K562 (cell line): ENCODE data around the gene BMP10. TPM values are rescaled to one million over a fixed set of nuclear protein-coding genes. Genes with fewer than 3 reads are reported as not detected.
A peak's percentile ranks its signal among the peaks of the same experiment; 100 is the strongest.

Experiments
- ARNT ChIP-seq, 2 experiments: fragments of 450-650 bp; IDR thresholded peaks; 2 replicates each; pipeline ENCODE4 v1.6.1; 2016; ENCODE audit warnings: mild to moderate bottlenecking in 1 of 2
- CTBP1 ChIP-seq: fragments of 450-650 bp; IDR thresholded peaks from 2 replicates; pipeline ENCODE4 v1.6.1; 2016; ENCODE audit warnings: borderline replicate concordance
- ILK ChIP-seq: fragments of 450-650 bp; IDR thresholded peaks from 2 replicates; pipeline ENCODE4 v1.6.1; 2016; ENCODE audit warnings: missing genetic modification characterization, low read depth, mild to moderate bottlenecking, missing compliant biosample characterization, moderate library complexity, borderline replicate concordance
- MTA2 ChIP-seq: fragments of 450-650 bp; IDR thresholded peaks from 2 replicates; pipeline ENCODE4 v1.6.1; 2016; ENCODE audit warnings: low read depth
- NCOR1 ChIP-seq: fragments of 450-650 bp; IDR thresholded peaks from 2 replicates; pipeline ENCODE4 v1.6.1; 2016; ENCODE audit warnings: mild to moderate bottlenecking, moderate library complexity
- PPARD ChIP-seq: fragments of 250-450 bp; sonication (Bioruptor Pico); IDR thresholded peaks from 2 replicates; pipeline ENCODE4 v1.8.0; 2022; ENCODE audit warnings: inconsistent platforms, mild to moderate bottlenecking, moderate library complexity
- PRMT5 ChIP-seq: sonication (generic); formaldehyde crosslinking; IDR thresholded peaks from 2 replicates; pipeline ENCODE4 v1.5.0; 2020; ENCODE audit warnings: missing genetic modification reagents
- RAD51 ChIP-seq: fragments of 450-650 bp; IDR thresholded peaks from 2 replicates; pipeline ENCODE4 v1.7.1; 2016; ENCODE audit warnings: low read depth, mild to moderate bottlenecking, borderline replicate concordance
- RERE ChIP-seq: sonication (generic); formaldehyde crosslinking; IDR thresholded peaks from 2 replicates; pipeline ENCODE4 v1.8.0; 2023; ENCODE audit warnings: missing genetic modification reagents, mild to moderate bottlenecking, borderline replicate concordance
- SMAD2 ChIP-seq: fragments of 150-350 bp; IDR thresholded peaks from 2 replicates; pipeline ENCODE4 v1.6.1; 2014; ENCODE audit warnings: low read depth, mild to moderate bottlenecking, low read length
- SMARCA4 ChIP-seq: fragments of 450-650 bp; IDR thresholded peaks from 2 replicates; pipeline ENCODE4 v1.6.1; 2016
- SMC3 ChIP-seq: conservative IDR thresholded peaks from 2 replicates; pipeline ENCODE4 v1.6.1; 2011; ENCODE audit warnings: low read depth, low read length, improper control_type of control experiment; ENCODE audit not compliant: insufficient read depth
- SRSF9 ChIP-seq: fragments of 200-400 bp; formaldehyde crosslinking; IDR thresholded peaks from 2 replicates; pipeline ENCODE4 v1.6.1; 2017; ENCODE audit warnings: low read depth, low read length, borderline replicate concordance
- STAG1 ChIP-seq: sonication (generic); formaldehyde crosslinking; IDR thresholded peaks from 2 replicates; pipeline ENCODE4 v1.5.0; 2020; ENCODE audit warnings: missing genetic modification reagents, borderline replicate concordance
- SUPT5H ChIP-seq: fragments of 450-650 bp; IDR thresholded peaks from 2 replicates; pipeline ENCODE4 v1.6.1; 2016
- TCFL5 ChIP-seq: fragments of 250-450 bp; sonication (Bioruptor Pico); conservative IDR thresholded peaks from 2 replicates; pipeline ENCODE4 v1.6.1; 2021; ENCODE audit warnings: mild to moderate bottlenecking, moderate library complexity, matching md5 sums
- TEAD1 ChIP-seq, 2 experiments: fragments of 450-650 bp in 1 of 2; sonication (generic) in 1 of 2; formaldehyde crosslinking; IDR thresholded peaks; 2 replicates each; pipeline versions ENCODE4 v1.4.0 to v1.8.0; 2020 to 2022; ENCODE audit warnings: mild to moderate bottlenecking in 2 of 2, missing genetic modification reagents in 1 of 2
- ZBTB2 ChIP-seq: fragments of 450-650 bp; IDR thresholded peaks from 2 replicates; pipeline ENCODE4 v1.6.1; 2016; ENCODE audit warnings: antibody characterized with exemption
- ZFP36 ChIP-seq: fragments of 150-350 bp; IDR thresholded peaks from 2 replicates; pipeline ENCODE4 v1.6.1; 2018; ENCODE audit warnings: low read length, low read depth; ENCODE audit not compliant: partially characterized antibody
- ZNF133 ChIP-seq: fragments of 250-450 bp; sonication (Bioruptor Pico); IDR thresholded peaks from 2 replicates; pipeline ENCODE4 v1.4.0; 2020; ENCODE audit warnings: mild to moderate bottlenecking
- ZNF507 ChIP-seq: conservative IDR thresholded peaks from 2 replicates; pipeline ENCODE4 v1.6.1; 2017; ENCODE audit warnings: missing genetic modification characterization, missing compliant biosample characterization
- ZNF717 ChIP-seq: fragments of 250-450 bp; sonication (Bioruptor Pico); IDR thresholded peaks from 2 replicates; pipeline ENCODE4 v1.5.0; 2021
- polyA plus RNA-seq, 8 experiments: library from polyadenylated mRNA; depleted of rRNA in 4 of 8; stranded (reverse) in 5 of 8; unstranded in 3 of 8; fragments of >200 nt; fragmentation: Nextera tagmentation in 2 of 8; fragmentation: Illumina TruSeq in 1 of 8; extraction: Ambion mirVana in 2 of 8; extraction: Trizol in 1 of 8; gene quantifications; 2 replicates each; pipeline versions ENCODE4 v1.2.1 to v1.2.3, GENCODE V29; 2011 to 2014; ENCODE audit warnings: inconsistent platforms in 1 of 8, missing spikeins in 1 of 8
- total RNA-seq, 7 experiments: library from RNA; depleted of rRNA in 6 of 7; stranded (reverse); fragments of >200 nt in 6 of 7; fragmentation: Illumina TruSeq in 2 of 7; extraction: Trizol in 2 of 7; gene quantifications; 2 replicates each; pipeline versions ENCODE4 v1.2.1 to v1.2.3, GENCODE V29; 2011 to 2021; ENCODE audit warnings: low replicate concordance in 1 of 7
- TF ChIP-seq, protein P1 (sequence below): sonication (generic); formaldehyde crosslinking; IDR thresholded peaks from 2 replicates; pipeline ENCODE4 v1.8.1; 2023; ENCODE audit warnings: mild to moderate bottlenecking, missing genetic modification reagents

Gene BMP10
- total and polyA plus RNA-seq, 9 of the 15 experiments (the other 6 are each of a cell fraction or from before 2014, with no cell fraction given) = 0.11 to 0.91 (median 0.43) TPM

DNA sequence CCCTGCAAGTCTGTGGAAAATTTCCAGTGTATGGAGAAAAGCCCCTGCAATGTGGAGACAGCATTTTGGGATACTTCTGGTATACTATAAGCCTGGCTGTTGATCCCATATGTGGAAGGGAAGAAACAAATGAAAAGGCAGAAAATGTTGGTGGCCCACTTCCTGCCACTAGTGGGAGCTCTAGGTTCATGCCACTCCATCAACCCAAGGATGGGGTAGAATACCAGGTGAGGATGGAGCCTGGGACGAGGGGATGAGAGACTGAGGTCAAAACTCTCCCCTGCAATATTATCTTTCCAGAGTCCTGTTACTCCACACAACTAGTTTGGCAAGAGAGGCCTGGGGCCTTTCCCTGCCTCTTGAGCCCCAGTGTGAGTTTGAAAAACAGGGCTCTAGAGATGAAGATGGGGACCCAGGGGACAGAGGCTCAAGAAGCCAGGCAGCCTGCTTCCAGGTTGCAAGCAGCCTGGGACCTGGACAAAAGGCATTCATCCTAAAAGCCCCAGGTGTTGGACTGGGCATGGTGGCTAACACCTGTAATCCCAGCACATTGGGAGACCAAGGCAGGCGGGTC lies 31.9 kb downstream of the BMP10 start (continued):
- TF ChIP-seq RERE = no peak
- no peak for TF ChIP-seq ZNF717
- TF ChIP-seq TEAD1 (CRISPR knock-in tag; IDR thresholded peaks at IDR 0.05) = 0 out of 4 replicates have a peak, but pooled peaks of 1 of the 2 experiments have one; percentile 46
- no peak for TF ChIP-seq SRSF9
- TF ChIP-seq RAD51 = no peak
- no peak for TF ChIP-seq ZNF133 (CRISPR knock-in tag)
- TF ChIP-seq SMARCA4 = no peak
- TF ChIP-seq STAG1 (CRISPR knock-in tag) = no peak
- no peak for TF ChIP-seq MTA2
- TF ChIP-seq CTBP1 = peak; percentile 35; the same call in 1 of the 2 replicates
- TF ChIP-seq SMAD2 = no peak
- no peak for TF ChIP-seq ARNT (IDR thresholded peaks at IDR 0.05)
- TF ChIP-seq NCOR1 = peak; percentile 10; the same call in 1 of the 2 replicates
- TF ChIP-seq ILK = no peak
- TF ChIP-seq ZFP36 = peak; percentile 89
- no peak for TF ChIP-seq ZNF507 (tag)
- TF ChIP-seq SUPT5H = no peak
- TF ChIP-seq, protein P1, sequence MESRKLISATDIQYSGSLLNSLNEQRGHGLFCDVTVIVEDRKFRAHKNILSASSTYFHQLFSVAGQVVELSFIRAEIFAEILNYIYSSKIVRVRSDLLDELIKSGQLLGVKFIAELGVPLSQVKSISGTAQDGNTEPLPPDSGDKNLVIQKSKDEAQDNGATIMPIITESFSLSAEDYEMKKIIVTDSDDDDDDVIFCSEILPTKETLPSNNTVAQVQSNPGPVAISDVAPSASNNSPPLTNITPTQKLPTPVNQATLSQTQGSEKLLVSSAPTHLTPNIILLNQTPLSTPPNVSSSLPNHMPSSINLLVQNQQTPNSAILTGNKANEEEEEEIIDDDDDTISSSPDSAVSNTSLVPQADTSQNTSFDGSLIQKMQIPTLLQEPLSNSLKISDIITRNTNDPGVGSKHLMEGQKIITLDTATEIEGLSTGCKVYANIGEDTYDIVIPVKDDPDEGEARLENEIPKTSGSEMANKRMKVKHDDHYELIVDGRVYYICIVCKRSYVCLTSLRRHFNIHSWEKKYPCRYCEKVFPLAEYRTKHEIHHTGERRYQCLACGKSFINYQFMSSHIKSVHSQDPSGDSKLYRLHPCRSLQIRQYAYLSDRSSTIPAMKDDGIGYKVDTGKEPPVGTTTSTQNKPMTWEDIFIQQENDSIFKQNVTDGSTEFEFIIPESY (CRISPR knock-in tag) = no peak
- no peak for TF ChIP-seq PRMT5 (CRISPR knock-in tag)
- no peak for TF ChIP-seq PPARD (CRISPR knock-in tag)
- TF ChIP-seq SMC3 = peak; percentile 62
- TF ChIP-seq ZBTB2 = no peak
- TF ChIP-seq TCFL5 (CRISPR knock-in tag) = no peak
